OCI-LY7 (cell line): ENCODE measurements around the gene ZBTB20. TPM values are rescaled to one million over a fixed set of nuclear protein-coding genes. Genes with fewer than 3 reads are reported as not detected.

ENCODE experiments used
- BruUV-seq: library from RNA; stranded (reverse); fragments of 400-500 nt; replicated peaks from 2 replicates; lab custom pipeline; 2021; lab: Mats Ljungman, UMichigan
- CTCF ChIA-PET: fragments of 300-600 bp; sonication (Branson Sonifier 250); formaldehyde crosslinking; loops from one replicate; lab custom pipeline; 2022; ENCODE audit warnings: antibody characterized with exemption; ENCODE audit not compliant: unreplicated experiment; lab: Charles Lee
- POLR2A ChIA-PET: fragments of 300-600 bp; sonication (Branson Sonifier 250); formaldehyde crosslinking; loops from one replicate; lab custom pipeline; 2022; ENCODE audit warnings: antibody characterized with exemption; lab: Charles Lee
- DNase-seq: peaks from one replicate; pipeline ENCODE4 v3.0.0-alpha.2; 2015; ENCODE audit warnings: low spot score
- H2AFZ ChIP-seq: fragments of 200-600 bp; sonication (generic), shearing (Covaris generic); 2 replicates; pipeline ENCODE4 v1.6.1; 2014; ENCODE audit warnings: mild to moderate bottlenecking, antibody characterized with exemption, low read length, moderate library complexity
- H3K27ac ChIP-seq: fragments of 200-600 bp; sonication (generic); 2 replicates; pipeline ENCODE4 v1.5.1; 2014; ENCODE audit warnings: mixed run types, low read depth, mild to moderate bottlenecking, moderate library complexity, low read length, inconsistent platforms; ENCODE audit not compliant: poor library complexity, severe bottlenecking
- H3K36me3 ChIP-seq: fragments of 200-600 bp; sonication (generic); 2 replicates; pipeline ENCODE4 v1.6.1; 2014; ENCODE audit warnings: mild to moderate bottlenecking, antibody characterized with exemption, low read length, moderate library complexity, mixed read lengths; ENCODE audit not compliant: insufficient read depth
- H3K4me1 ChIP-seq: fragments of 200-600 bp; sonication (generic); 2 replicates; pipeline ENCODE4 v1.5.1; 2014; ENCODE audit warnings: mild to moderate bottlenecking, low read length; ENCODE audit not compliant: insufficient read depth, poor library complexity, severe bottlenecking
- H3K4me2 ChIP-seq: fragments of 200-600 bp; sonication (generic); 2 replicates; pipeline ENCODE4 v1.6.1; 2014; ENCODE audit warnings: mild to moderate bottlenecking, low read length
- H3K4me3 ChIP-seq: fragments of 200-600 bp; sonication (generic); 2 replicates; pipeline ENCODE4 v1.5.1; 2014; ENCODE audit warnings: mild to moderate bottlenecking, low read depth, low read length; ENCODE audit not compliant: poor library complexity, severe bottlenecking
- H3K79me2 ChIP-seq: fragments of 200-600 bp; sonication (generic); 2 replicates; pipeline ENCODE4 v1.6.1; 2016; ENCODE audit warnings: low read depth, mild to moderate bottlenecking, low read length, moderate library complexity, mixed read lengths; ENCODE audit not compliant: insufficient read depth
- H3K9me2 ChIP-seq: fragments of 200-600 bp; sonication (generic); 2 replicates; pipeline ENCODE4 v1.6.1; 2016; ENCODE audit warnings: mild to moderate bottlenecking, low read length, mixed read lengths; ENCODE audit not compliant: insufficient read depth
- H3K9me3 ChIP-seq: fragments of 200-600 bp; sonication (generic); 2 replicates; pipeline ENCODE4 v1.6.1; 2014; ENCODE audit warnings: mild to moderate bottlenecking, mixed run types, low read length, mixed read lengths
- H4K20me1 ChIP-seq: fragments of 200-600 bp; sonication (generic); 2 replicates; pipeline ENCODE4 v1.6.1; 2014; ENCODE audit warnings: mild to moderate bottlenecking, antibody characterized with exemption, low read length, moderate library complexity, mixed read lengths; ENCODE audit not compliant: insufficient read depth
- EZH2phosphoT487 ChIP-seq: fragments of 200-600 bp; sonication (generic); IDR thresholded peaks from 2 replicates; pipeline ENCODE4 v1.6.1; 2018; ENCODE audit warnings: low read depth, borderline replicate concordance, mild to moderate bottlenecking, mixed run types, antibody characterized with exemption, low read length, moderate library complexity, mixed read lengths
- intact Hi-C: fragments of 100-400 bp; cut with micrococcal nuclease; formaldehyde crosslinking; loops from one replicate; pipeline ENCODE4 v1.10.0; 2022; ENCODE audit not compliant: unreplicated experiment
- total RNA-seq, 2 experiments: library from RNA; depleted of rRNA in 1 of 2; stranded (reverse); fragments of >200 nt in 1 of 2; shearing (Covaris generic) in 1 of 2; gene quantifications; 2 replicates each; pipeline ENCODE4 v1.2.3, GENCODE V29; 2014 to 2022
- TF ChIP-seq, protein P1 (sequence below): fragments of 200-600 bp; sonication (generic); conservative IDR thresholded peaks from 2 replicates; pipeline ENCODE4 v1.5.1; 2014; ENCODE audit warnings: mild to moderate bottlenecking, antibody characterized with exemption, low read length, moderate library complexity, mixed read lengths

ZBTB20 gene
- total RNA-seq, 2 experiments from 2014 or later, result 5.5 to 11.8 TPM

DNA sequence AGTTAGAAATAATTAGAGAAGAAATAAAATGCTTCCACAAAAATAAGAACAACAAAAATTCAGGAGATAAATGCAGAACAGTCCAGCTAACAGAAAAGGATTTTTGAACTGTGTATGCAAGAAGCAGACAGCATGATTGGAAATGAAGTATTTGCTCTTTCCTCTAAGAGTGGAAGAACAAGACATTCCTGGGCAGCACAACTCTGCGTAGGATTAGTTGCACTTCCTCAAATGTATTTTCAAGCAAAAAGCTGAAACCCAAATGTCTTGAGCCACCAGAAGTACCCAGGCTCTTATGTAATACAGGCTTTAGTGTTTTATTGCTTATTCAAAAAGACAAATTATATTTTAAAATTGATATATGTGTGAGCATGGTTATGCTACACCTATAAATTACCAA, 127.2 kb downstream of the ZBTB20 start:
- Histone ChIP-seq H3K4me1 (no peaks in the 10 kb centered on the region), H3K4me2 (no peak overlapping the region), H3K27ac (no peak overlapping the region), H3K36me3 (no peaks in the 10 kb centered on the region), H4K20me1 (no peaks in the 10 kb centered on the region), H3K79me2 (no peaks in the 10 kb centered on the region), H3K9me2 (no peaks in the 10 kb centered on the region), H3K4me3 (no peak overlapping the region), H2AFZ (no peak overlapping the region), H3K9me3 (no peaks in the 10 kb centered on the region)
- TF ChIP-seq, protein P1, sequence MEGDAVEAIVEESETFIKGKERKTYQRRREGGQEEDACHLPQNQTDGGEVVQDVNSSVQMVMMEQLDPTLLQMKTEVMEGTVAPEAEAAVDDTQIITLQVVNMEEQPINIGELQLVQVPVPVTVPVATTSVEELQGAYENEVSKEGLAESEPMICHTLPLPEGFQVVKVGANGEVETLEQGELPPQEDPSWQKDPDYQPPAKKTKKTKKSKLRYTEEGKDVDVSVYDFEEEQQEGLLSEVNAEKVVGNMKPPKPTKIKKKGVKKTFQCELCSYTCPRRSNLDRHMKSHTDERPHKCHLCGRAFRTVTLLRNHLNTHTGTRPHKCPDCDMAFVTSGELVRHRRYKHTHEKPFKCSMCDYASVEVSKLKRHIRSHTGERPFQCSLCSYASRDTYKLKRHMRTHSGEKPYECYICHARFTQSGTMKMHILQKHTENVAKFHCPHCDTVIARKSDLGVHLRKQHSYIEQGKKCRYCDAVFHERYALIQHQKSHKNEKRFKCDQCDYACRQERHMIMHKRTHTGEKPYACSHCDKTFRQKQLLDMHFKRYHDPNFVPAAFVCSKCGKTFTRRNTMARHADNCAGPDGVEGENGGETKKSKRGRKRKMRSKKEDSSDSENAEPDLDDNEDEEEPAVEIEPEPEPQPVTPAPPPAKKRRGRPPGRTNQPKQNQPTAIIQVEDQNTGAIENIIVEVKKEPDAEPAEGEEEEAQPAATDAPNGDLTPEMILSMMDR, result no peak
- no peak for TF ChIP-seq EZH2phosphoT487
- ChIA-PET CTCF (no interaction called here), POLR2A (no interaction called here)
- BruUV-seq, result no TSS peak
- intact Hi-C loops, result no loop called here
- DNase-seq, result no peak

DNA sequence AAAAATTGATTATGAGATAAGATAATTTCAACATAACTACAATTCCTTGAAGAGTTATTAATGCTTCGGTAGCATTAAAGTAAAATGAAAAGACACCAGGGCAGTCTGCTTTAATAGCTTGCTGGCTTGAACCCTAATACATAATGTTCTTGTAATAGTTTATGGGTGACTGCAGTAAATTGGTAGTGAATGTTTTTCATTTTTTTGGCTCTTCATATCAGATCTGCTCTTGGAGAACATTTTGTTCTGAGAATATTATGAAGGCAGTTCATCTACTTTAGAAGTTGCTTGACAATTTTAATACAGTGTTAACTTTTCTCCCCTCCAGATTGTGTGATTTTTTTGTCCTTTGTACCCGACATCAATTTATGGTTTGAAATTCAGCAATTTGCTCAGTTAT, 128.4 kb downstream of the ZBTB20 start:
- H4K20me1 ChIP-seq, result no peaks in the 10 kb centered on the region
- no peaks in the 10 kb centered on the region for H3K9me2 ChIP-seq
- no peak overlapping the region for H2AFZ ChIP-seq
- intact Hi-C loops, result no loop called here
- no peak overlapping the region for H3K4me2 ChIP-seq
- H3K27ac ChIP-seq, result no peak overlapping the region
- ChIA-PET POLR2A (no interaction called here), CTCF (no interaction called here)
- no peaks in the 10 kb centered on the region for H3K9me3 ChIP-seq
- H3K79me2 ChIP-seq, result no peaks in the 10 kb centered on the region
- H3K4me1 ChIP-seq, result no peaks in the 10 kb centered on the region
- BruUV-seq, result no TSS peak
- no peak for TF ChIP-seq EZH2phosphoT487
- TF ChIP-seq, protein P1, result no peak
- no peak for DNase-seq
- H3K4me3 ChIP-seq, result no peak overlapping the region
- H3K36me3 ChIP-seq, result no peaks in the 10 kb centered on the region

DNA sequence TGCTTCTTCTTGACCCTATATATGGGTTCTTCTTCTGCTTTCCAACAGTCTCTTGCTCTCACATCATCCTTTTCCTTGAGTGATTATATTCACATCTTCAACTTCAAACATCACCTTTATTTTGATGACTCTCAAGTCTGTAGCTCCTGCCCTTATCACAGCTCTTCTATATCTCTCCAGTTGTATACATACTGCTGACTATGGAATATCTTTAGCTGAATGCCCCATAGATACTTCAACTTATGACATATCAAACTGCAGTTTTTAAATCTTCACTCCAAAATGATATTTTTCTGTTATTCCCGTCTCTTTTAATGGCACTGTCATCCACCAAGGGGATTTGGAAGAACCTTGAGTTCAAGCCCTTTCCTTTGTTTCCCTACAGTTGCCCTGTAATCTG, 139.1 kb downstream of the ZBTB20 start:
- Histone ChIP-seq H3K9me3 (no peaks in the 10 kb centered on the region), H3K4me3 (no peak overlapping the region), H3K27ac (no peak overlapping the region), H3K9me2 (no peaks in the 10 kb centered on the region), H3K36me3 (no peaks in the 10 kb centered on the region), H3K4me2 (no peak overlapping the region), H3K4me1 (no peaks in the 10 kb centered on the region), H4K20me1 (no peaks in the 10 kb centered on the region), H2AFZ (no peak overlapping the region), H3K79me2 (no peaks in the 10 kb centered on the region)
- intact Hi-C loops, result no loop called here
- CTCF ChIA-PET, result no interaction called here
- POLR2A ChIA-PET, result no interaction called here
- no peak for DNase-seq
- no TSS peak for BruUV-seq
- TF ChIP-seq, protein P1, result no peak
